ENCODE data around the gene PRCP.

DNA sequence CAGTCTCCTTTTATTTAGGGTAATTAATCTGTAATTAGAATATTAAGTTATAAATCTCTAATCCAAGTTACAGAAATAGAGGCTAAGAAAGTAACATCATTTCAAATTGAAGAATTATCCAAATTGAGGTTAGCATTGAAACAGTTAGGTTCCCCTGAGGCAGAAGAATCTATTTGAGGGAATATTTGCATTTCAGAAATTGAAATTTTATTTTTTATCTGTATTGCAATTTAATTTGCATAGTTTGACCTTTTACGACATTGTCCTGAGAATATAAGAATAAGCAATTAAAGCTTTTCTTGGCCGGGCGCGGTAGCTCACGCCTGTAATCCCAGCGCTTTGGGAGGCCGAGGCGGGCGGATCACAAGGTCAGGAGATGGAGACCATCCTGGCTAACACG lies 28.9 kb upstream of the PRCP start:
- TF ChIP-seq TCF7L2 (IDR thresholded peaks at IDR 0.05; ENCODE audit: low read depth, low read length) (no peak), POLR2AphosphoS5 (IDR thresholded peaks at IDR 0.05; ENCODE audit: low read depth, low read length) (no peak)
- TF ChIP-seq, protein P1, sequence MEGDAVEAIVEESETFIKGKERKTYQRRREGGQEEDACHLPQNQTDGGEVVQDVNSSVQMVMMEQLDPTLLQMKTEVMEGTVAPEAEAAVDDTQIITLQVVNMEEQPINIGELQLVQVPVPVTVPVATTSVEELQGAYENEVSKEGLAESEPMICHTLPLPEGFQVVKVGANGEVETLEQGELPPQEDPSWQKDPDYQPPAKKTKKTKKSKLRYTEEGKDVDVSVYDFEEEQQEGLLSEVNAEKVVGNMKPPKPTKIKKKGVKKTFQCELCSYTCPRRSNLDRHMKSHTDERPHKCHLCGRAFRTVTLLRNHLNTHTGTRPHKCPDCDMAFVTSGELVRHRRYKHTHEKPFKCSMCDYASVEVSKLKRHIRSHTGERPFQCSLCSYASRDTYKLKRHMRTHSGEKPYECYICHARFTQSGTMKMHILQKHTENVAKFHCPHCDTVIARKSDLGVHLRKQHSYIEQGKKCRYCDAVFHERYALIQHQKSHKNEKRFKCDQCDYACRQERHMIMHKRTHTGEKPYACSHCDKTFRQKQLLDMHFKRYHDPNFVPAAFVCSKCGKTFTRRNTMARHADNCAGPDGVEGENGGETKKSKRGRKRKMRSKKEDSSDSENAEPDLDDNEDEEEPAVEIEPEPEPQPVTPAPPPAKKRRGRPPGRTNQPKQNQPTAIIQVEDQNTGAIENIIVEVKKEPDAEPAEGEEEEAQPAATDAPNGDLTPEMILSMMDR (IDR thresholded peaks at IDR 0.05) = no peak
- TF ChIP-seq, protein P2, sequence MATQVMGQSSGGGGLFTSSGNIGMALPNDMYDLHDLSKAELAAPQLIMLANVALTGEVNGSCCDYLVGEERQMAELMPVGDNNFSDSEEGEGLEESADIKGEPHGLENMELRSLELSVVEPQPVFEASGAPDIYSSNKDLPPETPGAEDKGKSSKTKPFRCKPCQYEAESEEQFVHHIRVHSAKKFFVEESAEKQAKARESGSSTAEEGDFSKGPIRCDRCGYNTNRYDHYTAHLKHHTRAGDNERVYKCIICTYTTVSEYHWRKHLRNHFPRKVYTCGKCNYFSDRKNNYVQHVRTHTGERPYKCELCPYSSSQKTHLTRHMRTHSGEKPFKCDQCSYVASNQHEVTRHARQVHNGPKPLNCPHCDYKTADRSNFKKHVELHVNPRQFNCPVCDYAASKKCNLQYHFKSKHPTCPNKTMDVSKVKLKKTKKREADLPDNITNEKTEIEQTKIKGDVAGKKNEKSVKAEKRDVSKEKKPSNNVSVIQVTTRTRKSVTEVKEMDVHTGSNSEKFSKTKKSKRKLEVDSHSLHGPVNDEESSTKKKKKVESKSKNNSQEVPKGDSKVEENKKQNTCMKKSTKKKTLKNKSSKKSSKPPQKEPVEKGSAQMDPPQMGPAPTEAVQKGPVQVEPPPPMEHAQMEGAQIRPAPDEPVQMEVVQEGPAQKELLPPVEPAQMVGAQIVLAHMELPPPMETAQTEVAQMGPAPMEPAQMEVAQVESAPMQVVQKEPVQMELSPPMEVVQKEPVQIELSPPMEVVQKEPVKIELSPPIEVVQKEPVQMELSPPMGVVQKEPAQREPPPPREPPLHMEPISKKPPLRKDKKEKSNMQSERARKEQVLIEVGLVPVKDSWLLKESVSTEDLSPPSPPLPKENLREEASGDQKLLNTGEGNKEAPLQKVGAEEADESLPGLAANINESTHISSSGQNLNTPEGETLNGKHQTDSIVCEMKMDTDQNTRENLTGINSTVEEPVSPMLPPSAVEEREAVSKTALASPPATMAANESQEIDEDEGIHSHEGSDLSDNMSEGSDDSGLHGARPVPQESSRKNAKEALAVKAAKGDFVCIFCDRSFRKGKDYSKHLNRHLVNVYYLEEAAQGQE (IDR thresholded peaks at IDR 0.05; ENCODE audit: insufficient read depth in 1 of 2, low read depth in 2 of 2, low read length in 1 of 2) = no peak
